IMR-90 (cell line): ENCODE data around the gene ARHGEF10L. TPM values are rescaled to one million over a fixed set of nuclear protein-coding genes. Genes with fewer than 3 reads are reported as not detected.

Source experiments
- ATAC-seq: fragments of 200-7000 bp; cut with Tn5 transposase; 2 replicates; pipeline ENCODE4 v1.9.1; 2020; ENCODE audit warnings: low read depth, mild to moderate bottlenecking, moderate library complexity
- BruUV-seq: library from RNA; stranded (reverse); fragments of 400-500 nt; replicated peaks from 2 replicates; lab custom pipeline; 2021; lab: Mats Ljungman, UMichigan
- CTCF ChIA-PET: fragments of 300-600 bp; formaldehyde crosslinking; extraction: SDS; loops from one replicate; lab custom pipeline; 2021; ENCODE audit warnings: antibody characterized with exemption; lab: Yijun Ruan, JAX
- POLR2A ChIA-PET: fragments of 300-600 bp; sonication (Branson Sonifier 250); formaldehyde crosslinking; loops from one replicate; lab custom pipeline; 2022; ENCODE audit warnings: antibody characterized with exemption; ENCODE audit not compliant: unreplicated experiment; lab: Charles Lee
- DNase-seq: peaks from one replicate; pipeline ENCODE4 v3.0.0; 2013
- H2AFZ ChIP-seq: replicated peaks from 2 replicates; pipeline ENCODE3; 2013; ENCODE audit warnings: low read length, mild to moderate bottlenecking; ENCODE audit not compliant: poor library complexity
- H2AK5ac ChIP-seq: 2 replicates; pipeline ENCODE4 v1.6.1; 2013; ENCODE audit warnings: low read depth, low read length, inconsistent platforms
- H2AK9ac ChIP-seq: replicated peaks from 2 replicates; pipeline ENCODE3; 2013; ENCODE audit warnings: mild to moderate bottlenecking, low read depth, low read length, moderate library complexity; ENCODE audit not compliant: poor library complexity
- H2BK120ac ChIP-seq: 2 replicates; pipeline ENCODE4 v1.6.1; 2013; ENCODE audit warnings: low read depth, low read length, inconsistent platforms
- H2BK15ac ChIP-seq: 3 replicates; pipeline ENCODE4 v1.6.1; 2013; ENCODE audit warnings: low read depth, low read length, inconsistent platforms
- H2BK20ac ChIP-seq: 2 replicates; pipeline ENCODE4 v1.6.1; 2013; ENCODE audit warnings: low read depth, mild to moderate bottlenecking, inconsistent platforms, low read length, moderate library complexity
- H2BK5ac ChIP-seq: 2 replicates; pipeline ENCODE4 v1.6.1; 2013; ENCODE audit warnings: mild to moderate bottlenecking, low read depth, low read length, inconsistent platforms; ENCODE audit not compliant: poor library complexity, severe bottlenecking
- H3K14ac ChIP-seq: replicated peaks from 2 replicates; pipeline ENCODE4 v1.6.1; 2013; ENCODE audit warnings: low read depth, low read length, inconsistent platforms
- H3K18ac ChIP-seq: 2 replicates; pipeline ENCODE4 v1.6.1; 2013; ENCODE audit warnings: low read depth, low read length, control low read depth
- H3K23ac ChIP-seq: 2 replicates; pipeline ENCODE4 v1.6.1; 2013; ENCODE audit warnings: low read depth, low read length, inconsistent platforms
- H3K27ac ChIP-seq: 2 replicates; pipeline ENCODE4 v1.5.1; 2013; ENCODE audit warnings: mild to moderate bottlenecking, control low read depth, low read length; ENCODE audit not compliant: insufficient read depth
- H3K27me3 ChIP-seq: 2 replicates; pipeline ENCODE4 v1.6.1; 2013; ENCODE audit warnings: low read length; ENCODE audit not compliant: control insufficient read depth, insufficient read depth
- H3K36me3 ChIP-seq: 2 replicates; pipeline ENCODE4 v1.6.1; 2013; ENCODE audit warnings: low read length, mixed read lengths; ENCODE audit not compliant: control insufficient read depth, insufficient read depth
- H3K4ac ChIP-seq: 2 replicates; pipeline ENCODE4 v1.6.1; 2013; ENCODE audit warnings: low read depth, low read length, inconsistent platforms
- H3K4me1 ChIP-seq: 2 replicates; pipeline ENCODE4 v1.6.1; 2013; ENCODE audit warnings: low read length, mixed read lengths; ENCODE audit not compliant: control insufficient read depth, insufficient read depth
- H3K4me2 ChIP-seq: 2 replicates; pipeline ENCODE4 v1.6.1; 2013; ENCODE audit warnings: low read depth, mild to moderate bottlenecking, control low read depth, low read length, moderate library complexity
- H3K4me3 ChIP-seq: 2 replicates; pipeline ENCODE4 v1.5.1; 2013; ENCODE audit warnings: low read depth, mild to moderate bottlenecking, control low read depth, low read length, moderate library complexity; ENCODE audit not compliant: insufficient read depth
- H3K56ac ChIP-seq: 2 replicates; pipeline ENCODE4 v1.6.1; 2013; ENCODE audit warnings: low read length, inconsistent platforms; ENCODE audit not compliant: insufficient read depth; ENCODE audit errors: extremely low read depth
- H3K79me1 ChIP-seq, 2 experiments: 2 replicates each; pipeline ENCODE4 v1.6.1; 2013; ENCODE audit warnings: low read length in 2 of 2, inconsistent platforms in 1 of 2, low read depth in 1 of 2
- H3K9ac ChIP-seq: 2 replicates; pipeline ENCODE4 v1.6.1; 2013; ENCODE audit warnings: low read depth, low read length, control low read depth
- H3K9me1 ChIP-seq: 2 replicates; pipeline ENCODE4 v1.6.1; 2013; ENCODE audit warnings: low read length, inconsistent platforms; ENCODE audit not compliant: insufficient read depth
- H3K9me3 ChIP-seq: 2 replicates; pipeline ENCODE4 v1.6.1; 2013; ENCODE audit warnings: low read length; ENCODE audit not compliant: control insufficient read depth, insufficient read depth
- H4K20me1 ChIP-seq: 2 replicates; pipeline ENCODE4 v1.6.1; 2013; ENCODE audit warnings: low read length, inconsistent platforms; ENCODE audit not compliant: insufficient read depth
- H4K5ac ChIP-seq: 2 replicates; pipeline ENCODE4 v1.6.1; 2013; ENCODE audit warnings: mild to moderate bottlenecking, low read depth, low read length, control low read depth
- H4K8ac ChIP-seq, 2 experiments: 2 replicates each; pipeline ENCODE4 v1.6.1; 2013; ENCODE audit warnings: low read depth in 2 of 2, low read length in 2 of 2, control low read depth in 1 of 2, inconsistent platforms in 1 of 2
- H4K91ac ChIP-seq: 2 replicates; pipeline ENCODE4 v1.6.1; 2013; ENCODE audit warnings: low read depth, low read length, inconsistent platforms; ENCODE audit not compliant: insufficient read depth
- BHLHE40 ChIP-seq: fragments of 150-350 bp; IDR thresholded peaks from 2 replicates; pipeline ENCODE4 v1.6.1; 2016; ENCODE audit warnings: mild to moderate bottlenecking, low read depth, low read length
- CEBPB ChIP-seq: IDR thresholded peaks from 2 replicates; pipeline ENCODE4 v1.6.1; 2012; ENCODE audit warnings: low read depth, low read length, improper control_type of control experiment
- CHD1 ChIP-seq: IDR thresholded peaks from 2 replicates; pipeline ENCODE4 v1.6.1; 2012; ENCODE audit warnings: low read depth, low read length, improper control_type of control experiment
- FOS ChIP-seq: fragments of 150-350 bp; IDR thresholded peaks from 2 replicates; pipeline ENCODE4 v1.6.1; 2016; ENCODE audit warnings: low read depth, low read length
- MAFK ChIP-seq: IDR thresholded peaks from 2 replicates; pipeline ENCODE4 v1.6.1; 2012; ENCODE audit warnings: low read depth, low read length, improper control_type of control experiment
- MAZ ChIP-seq: IDR thresholded peaks from 2 replicates; pipeline ENCODE4 v1.6.1; 2012; ENCODE audit warnings: low read depth, mild to moderate bottlenecking, low read length, improper control_type of control experiment, moderate library complexity, borderline replicate concordance
- MXI1 ChIP-seq: IDR thresholded peaks from 2 replicates; pipeline ENCODE4 v1.6.1; 2012; ENCODE audit warnings: low read depth, mild to moderate bottlenecking, low read length, moderate library complexity, borderline replicate concordance
- NFE2L2 ChIP-seq: fragments of 150-350 bp; IDR thresholded peaks from 2 replicates; pipeline ENCODE4 v1.6.1; 2016; ENCODE audit warnings: low read depth, mild to moderate bottlenecking, low read length
- POLR2A ChIP-seq: IDR thresholded peaks from 2 replicates; pipeline ENCODE4 v1.6.1; 2012; ENCODE audit warnings: mild to moderate bottlenecking, low read depth, low read length
- RAD21 ChIP-seq: IDR thresholded peaks from 2 replicates; pipeline ENCODE4 v1.6.1; 2012; ENCODE audit warnings: low read length, improper control_type of control experiment
- RCOR1 ChIP-seq: IDR thresholded peaks from 2 replicates; pipeline ENCODE4 v1.6.1; 2012; ENCODE audit warnings: mild to moderate bottlenecking, low read length, improper control_type of control experiment; ENCODE audit not compliant: insufficient replicate concordance
- RFX5 ChIP-seq: IDR thresholded peaks from 2 replicates; pipeline ENCODE4 v1.8.0; 2012; ENCODE audit warnings: low read depth, mild to moderate bottlenecking, low read length, moderate library complexity
- SMC3 ChIP-seq: fragments of 150-350 bp; IDR thresholded peaks from 2 replicates; pipeline ENCODE4 v1.6.1; 2016; ENCODE audit warnings: low read depth, mild to moderate bottlenecking, antibody characterized with exemption, low read length, moderate library complexity
- USF2 ChIP-seq: fragments of 150-350 bp; IDR thresholded peaks from 2 replicates; pipeline ENCODE4 v1.6.1; 2017; ENCODE audit warnings: mild to moderate bottlenecking, antibody characterized with exemption, low read length, low read depth
- WGBS, 2 experiments: methylation state at CpG; one replicate each; pipeline versions ENCODE4 v1.1.5 to v1.1.7; 2013; ENCODE audit warnings: missing lambda C conversion rate in 2 of 2; ENCODE audit not compliant: insufficient read length in 1 of 2; ENCODE audit errors: extremely low coverage in 2 of 2; 5-methylcytosine and 5-hydroxymethylcytosine counted together
- dilution Hi-C: fragments of 300-500 bp; cut with HindIII; formaldehyde crosslinking; loops from one replicate; pipeline ENCODE4 v1.14.3; 2018; ENCODE audit warnings: low sequenced_read_pairs; ENCODE audit not compliant: unreplicated experiment
- in situ Hi-C: fragments of 300-500 bp; cut with MboI; formaldehyde crosslinking; loops from 3 replicates; pipeline ENCODE4 v1.14.3; 2019; ENCODE audit warnings: low sequenced_read_pairs, inconsistent platforms, mixed read lengths
- intact Hi-C: fragments of 100-400 bp; cut with micrococcal nuclease; formaldehyde crosslinking; loops from 2 replicates; pipeline ENCODE4 v1.10.0; 2022
- polyA plus RNA-seq, 3 experiments: library from polyadenylated mRNA; depleted of rRNA; stranded (reverse); fragments of >200 nt; gene quantifications; 2 replicates each; pipeline ENCODE4 v1.2.3, GENCODE V29; 2012; ENCODE audit warnings: low replicate concordance in 1 of 3
- total RNA-seq: library from RNA; depleted of rRNA; stranded (reverse); fragments of >200 nt; gene quantifications from 2 replicates; pipeline ENCODE4 v1.2.3, GENCODE V29; 2012
- TF ChIP-seq, protein P1 (sequence below): conservative IDR thresholded peaks from 2 replicates; pipeline ENCODE4 v1.5.1; 2012; ENCODE audit warnings: mild to moderate bottlenecking, low read depth, low read length, improper control_type of control experiment
- TF ChIP-seq, protein P2 (sequence below): fragments of 150-350 bp; IDR thresholded peaks from 2 replicates; pipeline ENCODE4 v1.6.1; 2016; ENCODE audit warnings: low read depth, mild to moderate bottlenecking, low read length, moderate library complexity, borderline replicate concordance

Gene ARHGEF10L
- total and polyA plus RNA-seq, 2 of the 4 experiments (the other 2 are of a cell fraction), result 4.8 to 12.4 TPM

GRCh38 chr1:17572264-17572985 lies 32.9 kb downstream of the ARHGEF10L start:
- H2AFZ ChIP-seq, result no peak overlapping the region
- H2BK5ac ChIP-seq, result no peak overlapping the region
- no peak overlapping the region for H3K56ac ChIP-seq
- ChIA-PET POLR2A (no interaction called here), CTCF (no interaction called here)
- H4K5ac ChIP-seq, result no peak overlapping the region
- DNase-seq (no peak), ATAC-seq (no peak)
- no peak overlapping the region for H3K14ac ChIP-seq
- H2AK9ac ChIP-seq, result no peak overlapping the region
- H3K27ac ChIP-seq, result no peak overlapping the region
- H3K18ac ChIP-seq, result no peak overlapping the region
- no peaks in the 10 kb centered on the region for H3K9me3 ChIP-seq
- H2BK120ac ChIP-seq, result no peak overlapping the region
- TF ChIP-seq MXI1, result no peak
- TF ChIP-seq RFX5, result no peak
- no peak for TF ChIP-seq BHLHE40
- no peak for TF ChIP-seq USF2
- TF ChIP-seq POLR2A, result no peak
- TF ChIP-seq CEBPB, result no peak
- no peak; the same call in 1 of the 2 replicates for TF ChIP-seq SMC3
- no peak for TF ChIP-seq CHD1
- no peak for TF ChIP-seq FOS
- TF ChIP-seq, protein P1, sequence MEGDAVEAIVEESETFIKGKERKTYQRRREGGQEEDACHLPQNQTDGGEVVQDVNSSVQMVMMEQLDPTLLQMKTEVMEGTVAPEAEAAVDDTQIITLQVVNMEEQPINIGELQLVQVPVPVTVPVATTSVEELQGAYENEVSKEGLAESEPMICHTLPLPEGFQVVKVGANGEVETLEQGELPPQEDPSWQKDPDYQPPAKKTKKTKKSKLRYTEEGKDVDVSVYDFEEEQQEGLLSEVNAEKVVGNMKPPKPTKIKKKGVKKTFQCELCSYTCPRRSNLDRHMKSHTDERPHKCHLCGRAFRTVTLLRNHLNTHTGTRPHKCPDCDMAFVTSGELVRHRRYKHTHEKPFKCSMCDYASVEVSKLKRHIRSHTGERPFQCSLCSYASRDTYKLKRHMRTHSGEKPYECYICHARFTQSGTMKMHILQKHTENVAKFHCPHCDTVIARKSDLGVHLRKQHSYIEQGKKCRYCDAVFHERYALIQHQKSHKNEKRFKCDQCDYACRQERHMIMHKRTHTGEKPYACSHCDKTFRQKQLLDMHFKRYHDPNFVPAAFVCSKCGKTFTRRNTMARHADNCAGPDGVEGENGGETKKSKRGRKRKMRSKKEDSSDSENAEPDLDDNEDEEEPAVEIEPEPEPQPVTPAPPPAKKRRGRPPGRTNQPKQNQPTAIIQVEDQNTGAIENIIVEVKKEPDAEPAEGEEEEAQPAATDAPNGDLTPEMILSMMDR, result no peak
- TF ChIP-seq NFE2L2, result no peak
- no peak for TF ChIP-seq MAFK
- TF ChIP-seq MAZ, result no peak
- TF ChIP-seq, protein P2, sequence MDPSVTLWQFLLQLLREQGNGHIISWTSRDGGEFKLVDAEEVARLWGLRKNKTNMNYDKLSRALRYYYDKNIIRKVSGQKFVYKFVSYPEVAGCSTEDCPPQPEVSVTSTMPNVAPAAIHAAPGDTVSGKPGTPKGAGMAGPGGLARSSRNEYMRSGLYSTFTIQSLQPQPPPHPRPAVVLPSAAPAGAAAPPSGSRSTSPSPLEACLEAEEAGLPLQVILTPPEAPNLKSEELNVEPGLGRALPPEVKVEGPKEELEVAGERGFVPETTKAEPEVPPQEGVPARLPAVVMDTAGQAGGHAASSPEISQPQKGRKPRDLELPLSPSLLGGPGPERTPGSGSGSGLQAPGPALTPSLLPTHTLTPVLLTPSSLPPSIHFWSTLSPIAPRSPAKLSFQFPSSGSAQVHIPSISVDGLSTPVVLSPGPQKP, result no peak
- TF ChIP-seq RCOR1, result no peak
- no peak for TF ChIP-seq RAD21
- H3K36me3 ChIP-seq, result no peaks in the 10 kb centered on the region
- no TSS peak for BruUV-seq
- peaks cover 16% of the 10 kb centered on the region for H3K4me1 ChIP-seq
- no peak overlapping the region for H2BK20ac ChIP-seq
- no peak overlapping the region for H2BK15ac ChIP-seq
- H3K4me2 ChIP-seq, result no peak overlapping the region
- dilution Hi-C loops (no loop called here), intact Hi-C loops (no loop called here), in situ Hi-C loops (no loop called here)
- peaks cover 24 to 67% of the 10 kb centered on the region in 2 experiments for H3K79me1 ChIP-seq
- WGBS, 2 experiments, result 100% methylated on average over 1 of the region's 9 CpGs; no CpG with 5 or more reads in 1 of the 2 experiments
- H3K27me3 ChIP-seq, result no peaks in the 10 kb centered on the region
- H2AK5ac ChIP-seq, result no peak overlapping the region
- H4K20me1 ChIP-seq, result peaks cover 19% of the 10 kb centered on the region
- no peak overlapping the region for H4K91ac ChIP-seq
- no peak overlapping the region for H3K4me3 ChIP-seq
- H3K9me1 ChIP-seq, result peaks cover 22% of the 10 kb centered on the region
- H3K23ac ChIP-seq, result no peak overlapping the region
- no peak overlapping the region for H4K8ac ChIP-seq
- H3K4ac ChIP-seq, result no peak overlapping the region
- no peak overlapping the region for H3K9ac ChIP-seq
